NCI-H1105 (cell line): ENCODE results near the gene CHID1.
A peak's percentile ranks its signal among the peaks of the same experiment; 100 is the strongest.

ENCODE experiments used
- DNase-seq: peaks from one replicate; lab custom pipeline; 2025; lab: John Stamatoyannopoulos, UW

CHID1 gene

DNA sequence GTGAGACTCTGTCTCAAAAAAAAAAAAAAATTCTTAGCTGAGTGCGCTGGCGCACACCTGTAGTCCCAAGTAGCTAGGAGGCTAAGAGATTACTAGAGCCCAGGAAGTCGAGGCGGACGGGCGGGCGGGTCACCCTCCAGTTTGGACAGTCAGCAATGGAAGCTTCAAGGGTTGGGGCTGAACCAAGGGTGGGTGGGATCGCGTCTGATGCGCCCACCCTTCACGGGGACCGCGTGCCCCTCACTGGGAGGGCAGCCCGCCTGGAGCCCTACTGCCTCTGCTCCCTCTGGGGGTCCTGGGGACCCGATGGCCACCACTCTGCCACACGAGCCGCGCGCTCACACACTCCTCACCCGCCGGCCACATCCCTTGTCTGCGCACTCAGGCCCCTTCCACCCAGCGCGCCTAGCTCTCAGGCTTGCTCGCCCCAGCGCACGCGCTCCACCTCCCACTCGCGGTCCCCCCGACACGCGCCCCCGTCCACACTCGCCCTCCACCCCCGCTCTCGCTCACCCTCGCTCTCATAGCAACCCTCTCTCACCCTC, 494 bp downstream of the CHID1 start:
- no peak for DNase-seq

- no peak for DNase-seq
These were observed 1.2 kb downstream of the CHID1 start for GRCh38 chr11:909406-909805.

DNA sequence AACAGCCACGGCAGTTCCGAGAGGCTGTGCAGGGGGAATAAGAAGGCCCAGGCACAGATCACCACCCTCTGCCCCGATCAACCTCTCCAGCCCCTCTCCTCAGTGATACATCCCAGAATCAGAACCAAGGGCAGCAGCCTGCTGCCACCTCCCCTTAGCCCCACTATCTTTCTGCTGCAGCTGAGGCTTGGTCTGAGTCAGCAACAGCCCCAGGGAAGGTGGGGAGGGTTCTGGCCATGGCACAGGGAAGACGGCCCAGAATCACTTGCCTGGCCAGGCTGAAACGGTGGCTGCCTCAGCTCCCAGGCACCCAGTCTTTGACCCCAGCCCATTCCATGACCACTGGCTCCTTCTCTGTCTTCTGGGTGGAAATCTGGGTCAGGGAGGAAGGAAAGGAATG, 2.3 kb downstream of the CHID1 start:
- no peak for DNase-seq

GRCh38 chr11:907668-908067, 2.9 kb downstream of the CHID1 start:
- no peak for DNase-seq

GRCh38 chr11:905952-906351, 4.7 kb downstream of the CHID1 start:
- no peak for DNase-seq

DNA sequence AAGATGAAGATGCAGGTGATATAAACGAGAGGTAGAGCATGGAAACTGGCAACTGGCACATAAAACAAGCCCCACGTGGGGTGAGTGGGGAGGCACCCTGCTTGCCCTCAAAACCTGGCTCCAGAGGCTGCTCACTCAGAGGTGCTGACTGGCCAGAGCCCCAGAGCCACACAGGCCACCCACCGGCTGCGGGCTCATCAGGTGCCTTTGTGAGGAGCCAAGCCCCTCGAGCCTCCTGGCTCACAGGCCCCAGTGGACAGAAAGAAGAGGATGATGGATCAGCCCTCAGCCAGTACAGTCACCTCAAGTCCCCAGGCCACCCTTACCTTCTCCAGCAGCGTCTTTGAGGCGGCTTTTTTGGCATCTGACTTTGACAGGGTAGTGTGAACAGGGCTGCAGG, 6.2 kb downstream of the CHID1 start:
- no peak for DNase-seq

DNA sequence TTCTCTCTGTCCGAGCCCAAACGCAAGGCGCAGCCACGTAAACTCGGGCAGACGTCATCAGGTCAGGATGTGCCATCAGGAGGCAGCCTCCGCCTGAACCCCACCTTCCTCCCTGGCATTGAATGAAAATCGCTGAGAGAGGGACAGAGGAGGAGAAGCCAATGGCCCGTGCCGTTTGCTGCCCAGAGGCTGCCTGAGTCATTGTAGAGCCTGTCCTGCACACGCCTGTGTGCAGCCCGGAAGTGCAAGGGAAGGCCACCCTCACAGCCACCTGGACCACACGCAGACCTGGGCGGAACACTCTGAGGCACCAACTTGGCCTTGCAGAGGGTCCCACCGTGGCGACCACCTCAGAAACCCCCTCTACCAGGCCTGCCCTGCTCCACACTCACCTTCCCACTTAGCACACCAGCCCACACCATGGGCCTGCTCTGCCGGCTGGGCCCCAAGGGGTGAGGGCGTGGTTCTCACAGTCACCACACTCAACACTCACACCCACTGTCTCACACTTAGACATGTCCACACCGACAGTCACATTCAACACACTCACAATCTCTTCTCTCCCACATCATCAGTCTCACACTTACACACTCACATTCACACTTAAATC, 9.1 kb downstream of the CHID1 start:
- no peak for DNase-seq

GRCh38 chr11:900545-900944, 10.1 kb downstream of the CHID1 start:
- no peak for DNase-seq

DNA sequence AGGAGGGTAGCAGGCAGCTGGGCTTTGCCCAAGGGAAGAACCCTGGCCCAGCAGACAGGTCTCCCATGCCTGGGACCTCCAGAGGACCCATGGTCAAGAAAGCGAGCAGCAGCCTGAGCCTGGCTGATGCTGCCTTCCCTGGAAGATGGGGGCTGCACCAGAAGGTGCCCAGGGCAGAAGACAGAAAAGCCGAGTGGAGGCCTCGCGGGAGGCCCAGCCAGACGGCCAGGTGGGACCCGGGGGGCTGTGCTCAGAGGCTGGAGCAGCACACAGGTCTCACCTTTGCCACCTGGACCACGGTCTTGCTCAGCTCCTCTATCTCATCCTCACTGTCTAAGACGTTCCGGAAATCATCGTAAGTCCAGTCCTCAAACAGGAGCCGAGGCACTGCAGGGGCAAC, 10.9 kb downstream of the CHID1 start:
- no peak for DNase-seq

DNA sequence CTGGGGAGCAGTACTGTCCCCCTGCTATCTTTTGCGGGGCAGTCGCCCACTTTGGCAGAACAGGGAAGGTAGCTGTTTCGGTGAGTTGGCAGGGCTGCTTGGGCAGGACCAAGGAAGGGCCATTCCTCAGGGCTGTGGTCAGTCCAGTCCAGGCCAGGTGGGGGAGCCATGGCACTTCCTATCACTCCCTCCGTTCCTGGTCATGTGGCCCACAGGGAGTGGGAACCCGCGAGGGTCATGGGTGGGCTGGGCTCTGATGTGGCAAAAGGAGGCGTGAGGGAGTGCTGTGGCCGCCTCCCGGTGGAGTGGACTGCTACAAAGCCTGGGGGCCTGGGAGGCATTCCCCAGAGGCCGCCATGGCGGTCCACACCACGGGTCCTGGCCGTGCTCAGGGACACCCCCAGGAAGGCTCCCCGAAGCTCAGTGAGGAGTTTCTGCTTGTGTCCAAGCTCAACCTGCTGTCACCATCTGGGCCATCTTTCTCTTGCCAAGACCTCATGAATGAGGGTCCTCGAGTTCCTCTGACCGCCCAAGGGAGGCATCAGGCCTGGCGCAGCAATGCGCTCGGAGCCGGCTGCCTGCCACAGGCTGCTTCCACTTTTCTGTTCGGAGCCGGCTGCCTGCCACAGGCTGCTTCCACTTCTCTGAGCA, 11.9 kb downstream of the CHID1 start:
- no peak for DNase-seq

GRCh38 chr11:898143-898511, 12.5 kb downstream of the CHID1 start:
- peak; percentile 30 for DNase-seq

GRCh38 chr11:897253-898142, 13.1 kb downstream of the CHID1 start:
- DNase-seq: no peak

- no peak for DNase-seq
These were observed 15.1 kb downstream of the CHID1 start for GRCh38 chr11:895331-896110.

GRCh38 chr11:894575-895201, 15.9 kb downstream of the CHID1 start:
- no peak for DNase-seq

- no peak for DNase-seq
These were observed 17.5 kb downstream of the CHID1 start for GRCh38 chr11:893008-893654.

- no peak for DNase-seq
These were observed 19.6 kb downstream of the CHID1 start for GRCh38 chr11:890794-891540.

DNA sequence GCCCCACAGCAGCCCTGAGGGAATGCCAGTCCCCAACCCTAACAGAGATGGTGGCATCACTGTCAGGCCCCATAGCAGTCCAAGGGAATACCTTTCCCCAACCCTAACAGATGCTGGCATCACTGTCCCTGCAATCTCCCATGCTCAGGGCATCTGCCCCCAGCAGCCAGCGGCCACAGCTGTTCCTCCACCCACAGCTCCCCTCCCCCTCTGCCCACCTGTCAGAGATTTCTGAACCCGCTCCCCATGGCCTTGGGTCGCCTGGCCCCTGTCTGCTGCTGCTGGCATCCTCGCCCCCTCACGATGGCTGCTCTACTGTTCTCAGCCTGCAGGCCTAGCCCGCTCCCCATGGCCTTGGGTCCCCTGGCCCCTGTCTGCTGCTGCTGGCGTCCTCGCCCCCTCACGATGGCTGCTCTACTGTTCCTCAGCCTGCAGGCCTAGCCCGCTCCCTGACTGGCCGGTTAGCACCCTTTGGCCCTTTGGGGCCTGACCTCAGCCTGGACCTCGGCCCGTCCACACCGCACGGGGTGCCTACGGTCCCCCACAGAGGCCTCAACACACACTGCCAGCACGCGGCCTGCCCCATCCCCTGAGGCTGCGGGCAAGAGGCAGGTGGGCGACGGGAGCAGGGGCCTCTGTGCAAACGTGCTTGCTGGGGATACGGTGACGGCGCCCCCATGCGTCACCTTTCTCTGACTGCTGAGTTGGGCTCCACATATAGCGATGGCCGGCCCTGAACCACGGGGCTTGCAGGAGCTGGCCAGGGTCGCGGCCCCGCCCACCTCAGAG, 20.7 kb downstream of the CHID1 start:
- no peak for DNase-seq

GRCh38 chr11:889257-889656, 21.4 kb downstream of the CHID1 start:
- DNase-seq: no peak
